GM10266 (cell line): ENCODE measurements around the gene SMOC2.

Experiments
- DNase-seq: peaks from one replicate; pipeline ENCODE4 v3.0.0; 2012; ENCODE audit errors: extremely low spot score
- TF ChIP-seq, protein P1 (sequence below): IDR thresholded peaks from 2 replicates; pipeline ENCODE4 v1.5.1; 2012; ENCODE audit warnings: mild to moderate bottlenecking, low read depth; ENCODE audit not compliant: control insufficient read depth, insufficient read depth; ENCODE audit errors: missing control alignments

SMOC2 gene

DNA sequence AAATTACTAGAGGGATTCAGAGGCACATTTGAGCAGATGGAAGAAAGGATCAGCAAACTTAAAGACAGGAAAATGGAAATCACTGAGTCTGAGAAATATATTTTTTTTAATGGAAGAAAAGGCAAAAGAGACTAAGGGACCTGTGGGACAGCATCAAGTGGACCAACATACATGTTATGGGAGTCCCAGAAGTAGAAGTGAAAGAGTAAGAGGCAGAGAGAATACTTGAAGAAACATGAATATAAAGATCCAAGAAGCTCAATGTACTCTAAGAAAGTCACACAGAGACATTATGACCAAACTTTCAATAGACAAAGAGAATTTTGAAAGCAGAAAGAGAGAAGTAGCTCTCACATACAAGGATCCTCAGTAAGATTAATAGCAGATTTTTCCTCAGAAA is 39.5 kb downstream of the SMOC2 start:
- no peak for DNase-seq
- TF ChIP-seq, protein P1, sequence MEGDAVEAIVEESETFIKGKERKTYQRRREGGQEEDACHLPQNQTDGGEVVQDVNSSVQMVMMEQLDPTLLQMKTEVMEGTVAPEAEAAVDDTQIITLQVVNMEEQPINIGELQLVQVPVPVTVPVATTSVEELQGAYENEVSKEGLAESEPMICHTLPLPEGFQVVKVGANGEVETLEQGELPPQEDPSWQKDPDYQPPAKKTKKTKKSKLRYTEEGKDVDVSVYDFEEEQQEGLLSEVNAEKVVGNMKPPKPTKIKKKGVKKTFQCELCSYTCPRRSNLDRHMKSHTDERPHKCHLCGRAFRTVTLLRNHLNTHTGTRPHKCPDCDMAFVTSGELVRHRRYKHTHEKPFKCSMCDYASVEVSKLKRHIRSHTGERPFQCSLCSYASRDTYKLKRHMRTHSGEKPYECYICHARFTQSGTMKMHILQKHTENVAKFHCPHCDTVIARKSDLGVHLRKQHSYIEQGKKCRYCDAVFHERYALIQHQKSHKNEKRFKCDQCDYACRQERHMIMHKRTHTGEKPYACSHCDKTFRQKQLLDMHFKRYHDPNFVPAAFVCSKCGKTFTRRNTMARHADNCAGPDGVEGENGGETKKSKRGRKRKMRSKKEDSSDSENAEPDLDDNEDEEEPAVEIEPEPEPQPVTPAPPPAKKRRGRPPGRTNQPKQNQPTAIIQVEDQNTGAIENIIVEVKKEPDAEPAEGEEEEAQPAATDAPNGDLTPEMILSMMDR: no peak

GRCh38 chr6:168485818-168486217 is 44.8 kb downstream of the SMOC2 start:
- no peak for DNase-seq
- TF ChIP-seq, protein P1: no peak

DNA sequence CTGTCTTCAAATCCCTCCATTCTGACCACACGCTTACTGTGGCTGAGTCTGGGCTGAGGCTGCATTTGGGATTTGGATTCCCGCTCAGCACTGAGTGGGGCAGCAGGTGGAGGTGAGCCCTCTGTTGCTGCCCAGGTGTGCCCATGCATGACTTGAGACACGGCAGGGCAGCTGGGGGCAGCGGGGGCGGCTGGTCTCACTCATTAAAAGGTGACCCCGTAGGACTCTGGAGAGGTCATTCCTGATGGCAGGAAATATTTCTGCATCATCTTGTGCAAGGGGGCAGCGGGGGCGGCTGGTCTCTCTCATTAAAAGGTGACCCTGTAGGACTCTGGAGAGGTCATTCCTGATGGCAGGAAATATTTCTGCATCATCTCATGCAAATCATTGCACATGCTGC is 49.8 kb downstream of the SMOC2 start:
- TF ChIP-seq, protein P1: no peak
- DNase-seq: no peak

GRCh38 chr6:168493976-168494375 is 53.0 kb downstream of the SMOC2 start:
- no peak for DNase-seq
- TF ChIP-seq, protein P1: no peak

GRCh38 chr6:168494726-168495125 is 53.7 kb downstream of the SMOC2 start:
- DNase-seq: no peak
- TF ChIP-seq, protein P1: no peak

GRCh38 chr6:168495133-168495532 is 54.1 kb downstream of the SMOC2 start:
- DNase-seq: no peak
- TF ChIP-seq, protein P1: no peak

GRCh38 chr6:168495636-168496035 is 54.7 kb downstream of the SMOC2 start:
- TF ChIP-seq, protein P1: no peak
- no peak for DNase-seq
